ENCODE measurements around the gene CREB3. TPM values are rescaled to one million over a fixed set of nuclear protein-coding genes. Genes with fewer than 3 reads are reported as not detected.
A peak's percentile ranks its signal among the peaks of the same experiment; 100 is the strongest.

Gene CREB3
- polyA plus RNA-seq, 3 donors = 17.4 to 38.7 (median 32.2) TPM

- peaks cover 83% of the 10 kb centered on the region for H3K79me2 ChIP-seq (ENCODE audit: insufficient read depth, low read length)
These were observed 4.2 kb upstream of the CREB3 start for GRCh38 chr9:35728041-35728971.

DNA sequence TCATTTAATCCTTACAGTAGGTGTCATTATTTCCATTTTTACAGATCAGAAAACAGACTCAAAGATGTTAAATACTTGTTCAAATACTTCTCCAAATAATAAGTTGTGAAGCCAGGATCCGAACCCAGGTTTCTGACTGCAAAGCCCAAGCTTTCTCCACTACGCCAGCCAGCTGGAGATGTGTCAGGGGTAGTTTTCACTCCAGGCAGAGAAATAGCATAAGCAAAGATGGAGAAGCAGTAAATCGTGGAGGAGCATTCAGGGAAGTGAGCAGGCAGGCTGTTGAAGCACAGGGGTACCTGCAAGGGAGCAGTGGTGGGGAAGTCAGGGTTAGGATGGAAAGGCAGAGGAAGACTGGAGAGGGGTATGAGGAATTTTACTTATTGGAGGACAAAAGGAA is 3.4 kb upstream of the CREB3 start:
- H3K27ac ChIP-seq (ENCODE audit: low read depth in 1 of 2, low read length in 2 of 2) = peak overlapping the region; percentile 28 to 84
- H2AFZ ChIP-seq (ENCODE audit: insufficient read depth, low read depth, low read length, poor library complexity, severe bottlenecking) = no peak overlapping the region
- WGBS (ENCODE audit: insufficient coverage) = 0% methylated on average over 1 of the region's 3 CpGs
- H3K4me2 ChIP-seq (replicated peaks; ENCODE audit: extremely low read depth, low read length, poor library complexity, severe bottlenecking) = peak overlapping the region; percentile 87
- no peak overlapping the region for H3K9ac ChIP-seq (ENCODE audit: insufficient read depth, low read length, poor library complexity, severe bottlenecking)
- H3K27me3 ChIP-seq (ENCODE audit: control insufficient read depth in 2 of 2, insufficient read depth in 2 of 2, low read length in 2 of 2) = no peaks in the 10 kb centered on the region
- Mint-ChIP-seq H3K27me3 (ENCODE audit: low read depth in 3 of 3) (peaks cover 0 to 3% (median 0%) of the 10 kb centered on the region in 3 donors), H3K27ac (no peak overlapping the region), H3K36me3 (peaks cover 18 to 29% of the 10 kb centered on the region in 2 donors), H3K9me3 (no peaks in the 10 kb centered on the region), H3K4me1 (peaks cover 11% of the 10 kb centered on the region), H3K4me3 (no peak overlapping the region)
- peak overlapping the region; percentile 84 to 95 (median 85) for H3K4me3 ChIP-seq (replicated peaks in 1 of 3; ENCODE audit: low read depth in 2 of 3, low read length in 3 of 3)
- peaks cover 88% of the 10 kb centered on the region for H3K79me2 ChIP-seq (ENCODE audit: insufficient read depth, low read length)
- TF ChIP-seq, protein P1, sequence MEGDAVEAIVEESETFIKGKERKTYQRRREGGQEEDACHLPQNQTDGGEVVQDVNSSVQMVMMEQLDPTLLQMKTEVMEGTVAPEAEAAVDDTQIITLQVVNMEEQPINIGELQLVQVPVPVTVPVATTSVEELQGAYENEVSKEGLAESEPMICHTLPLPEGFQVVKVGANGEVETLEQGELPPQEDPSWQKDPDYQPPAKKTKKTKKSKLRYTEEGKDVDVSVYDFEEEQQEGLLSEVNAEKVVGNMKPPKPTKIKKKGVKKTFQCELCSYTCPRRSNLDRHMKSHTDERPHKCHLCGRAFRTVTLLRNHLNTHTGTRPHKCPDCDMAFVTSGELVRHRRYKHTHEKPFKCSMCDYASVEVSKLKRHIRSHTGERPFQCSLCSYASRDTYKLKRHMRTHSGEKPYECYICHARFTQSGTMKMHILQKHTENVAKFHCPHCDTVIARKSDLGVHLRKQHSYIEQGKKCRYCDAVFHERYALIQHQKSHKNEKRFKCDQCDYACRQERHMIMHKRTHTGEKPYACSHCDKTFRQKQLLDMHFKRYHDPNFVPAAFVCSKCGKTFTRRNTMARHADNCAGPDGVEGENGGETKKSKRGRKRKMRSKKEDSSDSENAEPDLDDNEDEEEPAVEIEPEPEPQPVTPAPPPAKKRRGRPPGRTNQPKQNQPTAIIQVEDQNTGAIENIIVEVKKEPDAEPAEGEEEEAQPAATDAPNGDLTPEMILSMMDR (IDR thresholded peaks at IDR 0.05) = no peak
- no peaks in the 10 kb centered on the region for H3K9me3 ChIP-seq (replicated peaks in 1 of 2; ENCODE audit: control insufficient read depth in 1 of 2, insufficient read depth in 1 of 2, low read length in 2 of 2)
- intact Hi-C loops (cut with micrococcal nuclease) = loop anchor here in 1 of 2 donors (5.0 to 10.0 kb wide), 2 partner anchors 82 to 124 kb away; partner anchors contain the start of gene TESK1
- peaks cover 61 to 68% of the 10 kb centered on the region in 2 donors for H3K4me1 ChIP-seq (ENCODE audit: control insufficient read depth in 1 of 2, insufficient read depth in 2 of 2, low read length in 2 of 2)
- no peak for DNase-seq
- peaks cover 22 to 44% of the 10 kb centered on the region in 2 donors for H3K36me3 ChIP-seq (replicated peaks in 1 of 2; ENCODE audit: control insufficient read depth in 1 of 2, insufficient read depth in 2 of 2, low read length in 2 of 2)
- peaks cover 67% of the 10 kb centered on the region for H4K20me1 ChIP-seq (ENCODE audit: insufficient read depth, low read length)

More at GRCh38 chr9:35728041-35728971, 4.2 kb upstream of the CREB3 start:
- H3K36me3 Mint-ChIP-seq = peaks cover 18 to 37% of the 10 kb centered on the region in 2 donors
- peaks cover 53 to 60% of the 10 kb centered on the region in 2 donors for H3K4me1 ChIP-seq (ENCODE audit: control insufficient read depth in 1 of 2, insufficient read depth in 2 of 2, low read length in 2 of 2)
- 3% methylated on average over 5 of the region's 10 CpGs for WGBS (ENCODE audit: insufficient coverage)
- peaks cover 30 to 52% of the 10 kb centered on the region in 2 donors for H3K36me3 ChIP-seq (replicated peaks in 1 of 2; ENCODE audit: control insufficient read depth in 1 of 2, insufficient read depth in 2 of 2, low read length in 2 of 2)
- H3K27ac ChIP-seq (ENCODE audit: low read depth in 1 of 2, low read length in 2 of 2) = peak overlapping the region; percentile 40 to 84
- TF ChIP-seq, protein P1 (IDR thresholded peaks at IDR 0.05) = no peak
- peak overlapping the region; percentile 37 for H3K9ac ChIP-seq (ENCODE audit: insufficient read depth, low read length, poor library complexity, severe bottlenecking)
- H3K9me3 ChIP-seq (replicated peaks in 1 of 2; ENCODE audit: control insufficient read depth in 1 of 2, insufficient read depth in 1 of 2, low read length in 2 of 2) = no peaks in the 10 kb centered on the region
- H3K27me3 ChIP-seq (ENCODE audit: control insufficient read depth in 2 of 2, insufficient read depth in 2 of 2, low read length in 2 of 2) = no peaks in the 10 kb centered on the region
- H3K4me3 ChIP-seq (replicated peaks in 1 of 3; ENCODE audit: low read depth in 2 of 3, low read length in 3 of 3) = peak overlapping the region; percentile 30 to 95 (median 42)
- no peak overlapping the region for H3K4me3 Mint-ChIP-seq
- intact Hi-C loops (cut with micrococcal nuclease) = loop anchor here in 1 of 2 donors (5.0 to 10.0 kb wide), 2 partner anchors 81 to 124 kb away; partner anchors contain the start of gene TESK1
- peak overlapping the region; percentile 87 for H3K4me2 ChIP-seq (replicated peaks; ENCODE audit: extremely low read depth, low read length, poor library complexity, severe bottlenecking)
- H2AFZ ChIP-seq (ENCODE audit: insufficient read depth, low read depth, low read length, poor library complexity, severe bottlenecking) = no peak overlapping the region
- H3K27ac Mint-ChIP-seq = no peak overlapping the region
- peaks cover 7% of the 10 kb centered on the region for H3K4me1 Mint-ChIP-seq
- peaks cover 72% of the 10 kb centered on the region for H4K20me1 ChIP-seq (ENCODE audit: insufficient read depth, low read length)
- peaks cover 0 to 3% (median 0%) of the 10 kb centered on the region in 3 donors for H3K27me3 Mint-ChIP-seq (ENCODE audit: low read depth in 3 of 3)
- no peaks in the 10 kb centered on the region for H3K9me3 Mint-ChIP-seq
- DNase-seq = peak; percentile 45 to 60 (median 49)
